GM12864 (cell line): ENCODE measurements around the gene GOLGA7B.

ENCODE experiments used
- DNase-seq: peaks from one replicate; pipeline ENCODE4 v3.0.0-alpha.2; 2011; ENCODE audit warnings: low read depth
- H3K4me3 ChIP-seq: 2 replicates; pipeline ENCODE4 v1.5.1; 2011; ENCODE audit warnings: mild to moderate bottlenecking, low read depth, low read length, control low read depth
- CTCF ChIP-seq: IDR thresholded peaks from 2 replicates; pipeline ENCODE4 v1.5.1; 2011; ENCODE audit warnings: low read depth, mild to moderate bottlenecking, moderate library complexity, low read length, control low read depth, inconsistent platforms; ENCODE audit errors: missing control alignments

Gene GOLGA7B

DNA sequence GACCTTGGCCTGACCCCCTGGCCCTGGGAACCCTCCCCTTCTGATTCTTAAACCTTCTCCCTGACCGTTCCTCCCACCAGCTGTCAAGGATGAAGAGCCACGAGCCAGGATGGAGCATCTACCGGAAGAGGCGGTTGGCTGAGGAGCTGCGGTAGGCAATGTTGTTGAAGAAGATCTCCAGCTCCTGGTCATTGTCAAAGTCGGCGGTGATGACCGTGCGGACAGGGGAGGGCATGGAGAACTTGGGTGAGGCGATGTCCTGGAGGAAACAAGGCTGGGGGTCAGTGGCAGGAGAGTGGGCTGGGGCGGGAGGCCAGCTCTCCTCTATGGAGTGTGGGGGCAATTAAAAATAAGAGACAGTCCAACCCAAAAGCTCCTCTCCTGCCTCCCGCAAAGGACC, 51.7 kb downstream of the GOLGA7B start:
- H3K4me3 ChIP-seq, result no peak overlapping the region
- no peak for TF ChIP-seq CTCF
- DNase-seq, result no peak

DNA sequence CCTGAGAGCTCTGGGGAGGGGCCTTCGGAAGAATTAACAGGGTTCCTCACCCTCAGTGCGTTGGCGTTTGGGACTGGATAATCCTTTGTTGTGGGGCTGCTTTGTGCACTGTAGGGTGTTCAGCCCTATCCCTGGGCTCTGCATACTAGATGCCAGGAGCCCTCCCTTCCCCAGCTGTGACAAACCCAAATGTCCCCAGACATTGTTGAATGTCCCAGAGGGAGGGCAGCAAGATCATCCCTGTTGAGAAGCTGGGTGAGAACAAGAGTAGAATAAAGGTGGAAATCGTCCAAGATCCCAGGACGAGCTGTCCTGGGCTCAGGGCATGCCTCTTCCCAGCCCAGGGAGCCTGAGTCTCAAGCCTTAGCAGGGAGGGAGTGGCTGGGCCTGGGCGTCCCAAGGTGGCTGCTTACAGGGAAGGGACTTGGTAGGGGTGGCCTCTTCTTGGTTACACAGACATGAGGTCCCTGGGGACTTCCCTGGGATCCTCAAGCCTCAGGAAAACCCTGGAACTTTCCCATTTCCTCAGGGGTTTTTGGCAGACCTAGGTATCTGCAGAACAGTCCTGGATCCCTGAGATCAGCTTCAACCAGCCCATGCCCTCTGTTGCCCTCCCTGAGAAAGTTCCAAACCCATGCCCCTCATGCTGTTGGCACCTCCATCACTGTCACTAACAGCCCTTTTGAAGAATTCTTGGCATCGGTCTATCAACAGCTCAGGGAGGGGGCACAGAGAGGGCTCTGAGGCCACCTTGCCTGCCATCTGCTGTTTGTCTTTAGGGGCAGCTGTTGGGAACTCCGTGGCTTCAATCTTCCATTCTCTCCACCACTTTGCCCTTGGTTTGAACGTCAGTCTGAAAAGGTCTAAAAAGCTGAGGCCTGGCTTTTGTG, 53.7 kb downstream of the GOLGA7B start:
- DNase-seq, result no peak
- no peak for TF ChIP-seq CTCF
- no peak overlapping the region for H3K4me3 ChIP-seq

GRCh38 chr10:97904018-97904381, 54.4 kb downstream of the GOLGA7B start:
- DNase-seq, result no peak
- H3K4me3 ChIP-seq, result no peak overlapping the region
- TF ChIP-seq CTCF, result no peak

GRCh38 chr10:97904576-97904975, 54.9 kb downstream of the GOLGA7B start:
- no peak for TF ChIP-seq CTCF
- DNase-seq, result no peak
- no peak overlapping the region for H3K4me3 ChIP-seq

DNA sequence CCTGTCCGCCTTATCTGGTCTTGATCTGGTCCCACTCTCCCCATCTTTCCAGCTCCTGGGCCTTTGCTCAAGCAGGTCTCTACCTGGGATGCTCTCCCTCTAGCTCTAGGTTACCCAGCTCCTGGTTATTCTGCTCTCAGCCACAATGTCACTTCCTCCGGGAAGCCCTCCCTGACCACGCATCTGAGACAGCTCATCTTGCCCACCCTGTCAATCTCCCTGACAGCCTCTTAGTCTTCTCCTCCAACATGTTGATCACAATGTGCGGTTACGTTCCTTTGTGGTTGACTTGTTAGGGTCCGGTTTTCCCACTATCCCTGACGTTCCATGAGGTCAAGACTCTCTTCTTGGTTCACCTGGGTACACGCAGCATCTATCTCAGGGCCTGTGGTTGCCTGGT, 55.6 kb downstream of the GOLGA7B start:
- DNase-seq, result no peak
- no peak for TF ChIP-seq CTCF
- no peak overlapping the region for H3K4me3 ChIP-seq

DNA sequence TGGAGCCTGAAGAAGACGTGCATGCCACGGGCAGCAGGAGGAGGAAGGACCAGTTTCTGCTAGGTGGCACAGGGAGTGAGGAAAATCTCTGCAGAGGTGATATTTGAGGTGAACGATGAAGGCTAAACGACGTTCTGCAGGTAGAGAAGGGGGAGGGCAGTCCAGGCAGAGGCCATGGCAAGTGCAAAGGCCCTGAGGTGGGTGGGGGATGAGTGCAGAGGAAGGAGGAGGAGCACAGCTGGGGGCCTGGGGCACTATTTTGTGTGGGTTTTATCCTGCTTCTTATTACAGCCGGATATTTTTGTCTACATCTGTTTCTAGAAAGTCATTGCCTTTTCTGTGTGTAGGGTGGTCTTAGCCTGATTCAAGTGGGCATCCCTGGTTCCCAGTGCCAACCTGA, 57.6 kb downstream of the GOLGA7B start:
- no peak for TF ChIP-seq CTCF
- no peak for DNase-seq

GRCh38 chr10:97907830-97908229, 58.2 kb downstream of the GOLGA7B start:
- no peak overlapping the region for H3K4me3 ChIP-seq
- DNase-seq, result no peak
- no peak for TF ChIP-seq CTCF

More for the DNA sequence above, 57.6 kb downstream of the GOLGA7B start:
- no peak overlapping the region for H3K4me3 ChIP-seq
